Activated CD8-positive, alpha-beta memory T cell treated with anti-CD3 and anti-CD28 coated beads, Interleukin-2, amount 50 U/mL, for 1 hour (primary cell): ENCODE results near the gene EFNA5.

Experiments used
- DNase-seq: peaks from one replicate; pipeline ENCODE4 v3.0.0-alpha.2; 2020; ENCODE audit errors: extremely low read depth

Gene EFNA5

GRCh38 chr5:107670932-107671741 lies at the start of gene EFNA5:
Gene EFNA5 (minus strand): TSS chr5:107670937.
- no peak for DNase-seq

- DNase-seq: no peak
These were observed 48.4 kb upstream of the EFNA5 start for GRCh38 chr5:107719034-107719606.

- no peak for DNase-seq
These were observed 47.1 kb upstream of the EFNA5 start for GRCh38 chr5:107717816-107718215.

GRCh38 chr5:107713228-107713627 lies 42.5 kb upstream of the EFNA5 start:
- no peak for DNase-seq

DNA sequence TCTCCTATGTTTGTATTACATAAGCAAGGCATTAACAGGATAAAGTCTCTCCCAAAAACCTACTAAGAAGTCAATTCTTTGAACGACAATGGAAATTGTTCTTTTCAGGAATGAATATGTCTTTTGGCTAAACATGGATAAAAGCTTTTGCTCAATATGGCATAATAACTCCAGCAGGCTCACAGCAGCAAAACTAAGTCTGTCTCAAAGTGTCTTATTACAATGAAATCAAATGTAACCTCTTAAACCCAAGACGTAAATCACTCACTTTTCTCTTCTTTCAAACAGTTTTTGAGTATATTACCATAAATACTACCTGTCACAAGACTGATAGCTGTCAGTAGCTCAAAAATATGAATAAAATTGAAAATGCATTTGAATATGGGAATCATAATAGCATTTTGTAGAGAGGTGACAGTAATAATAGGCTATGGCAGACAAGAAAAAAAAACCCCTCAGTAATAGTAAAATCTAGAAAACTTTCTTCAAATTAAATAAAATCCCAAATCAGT lies 41.7 kb upstream of the EFNA5 start:
- no peak for DNase-seq

DNA sequence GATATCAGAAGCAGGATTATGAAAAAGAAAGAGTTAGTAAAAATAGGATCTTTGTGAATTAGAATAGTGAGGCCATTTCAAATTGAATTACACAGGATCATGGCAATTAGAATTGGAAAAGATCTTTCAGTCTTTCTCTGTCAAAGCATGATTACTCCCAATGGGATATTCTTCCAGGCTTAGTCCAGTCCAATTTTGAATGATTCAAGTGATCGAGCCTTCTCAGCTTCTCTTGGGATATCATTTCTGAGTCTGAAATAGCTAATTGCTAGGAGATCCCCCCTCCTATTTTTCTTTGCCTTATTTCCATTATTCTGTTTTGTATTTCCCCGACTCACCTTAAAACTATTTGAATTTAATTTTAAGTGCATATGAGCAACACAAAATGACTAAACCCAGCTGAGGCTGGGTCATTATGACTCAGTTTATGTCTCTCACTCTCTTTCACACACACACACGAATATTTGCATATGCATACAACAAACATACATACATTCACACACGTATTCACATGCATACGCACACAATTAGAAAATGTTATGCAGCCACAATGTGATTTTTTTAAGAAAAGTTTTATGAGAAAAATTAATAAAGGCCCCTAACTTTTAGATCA lies 34.8 kb upstream of the EFNA5 start:
- no peak for DNase-seq

GRCh38 chr5:107704681-107705401 lies 34.1 kb upstream of the EFNA5 start:
- DNase-seq: no peak

DNA sequence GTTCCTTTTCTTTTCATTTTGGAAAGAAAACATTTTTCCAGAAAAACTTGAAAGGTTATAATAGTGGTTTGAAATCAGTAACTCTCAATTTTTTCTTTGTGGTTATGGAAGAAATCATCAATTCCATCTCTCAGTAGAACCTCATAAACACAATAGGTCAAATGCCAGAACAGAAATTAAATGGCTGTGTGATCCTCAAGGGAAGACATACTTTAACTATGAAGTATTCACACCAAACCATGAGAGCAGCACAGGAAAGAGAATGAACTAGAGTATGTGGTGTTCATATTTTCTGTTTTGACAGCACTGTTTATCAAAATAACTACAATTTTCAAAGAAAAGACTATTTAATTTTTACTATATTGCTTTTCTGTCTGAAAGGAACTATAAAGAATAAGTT lies 29.7 kb upstream of the EFNA5 start:
- DNase-seq: no peak

GRCh38 chr5:107699425-107699824 lies 28.7 kb upstream of the EFNA5 start:
- DNase-seq: no peak

DNA sequence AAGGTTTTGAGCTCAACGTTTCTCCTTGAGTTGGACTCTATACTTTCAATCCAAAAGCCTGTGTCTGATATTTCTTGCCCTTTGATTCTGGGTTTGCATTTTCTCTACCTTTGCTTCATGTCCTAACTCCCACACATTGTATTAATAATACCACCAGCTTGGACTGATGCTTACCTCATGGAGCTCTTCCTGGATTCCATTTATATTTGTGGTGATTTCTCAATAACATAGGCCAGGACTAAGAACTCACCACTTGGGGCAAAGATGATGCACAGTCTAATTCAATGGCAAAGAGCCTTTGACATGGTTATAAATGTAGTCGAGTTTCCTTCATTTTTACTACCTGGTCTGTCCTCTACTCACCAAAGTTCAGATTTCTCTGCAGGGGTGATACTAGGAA lies 27.5 kb upstream of the EFNA5 start:
- DNase-seq: no peak

DNA sequence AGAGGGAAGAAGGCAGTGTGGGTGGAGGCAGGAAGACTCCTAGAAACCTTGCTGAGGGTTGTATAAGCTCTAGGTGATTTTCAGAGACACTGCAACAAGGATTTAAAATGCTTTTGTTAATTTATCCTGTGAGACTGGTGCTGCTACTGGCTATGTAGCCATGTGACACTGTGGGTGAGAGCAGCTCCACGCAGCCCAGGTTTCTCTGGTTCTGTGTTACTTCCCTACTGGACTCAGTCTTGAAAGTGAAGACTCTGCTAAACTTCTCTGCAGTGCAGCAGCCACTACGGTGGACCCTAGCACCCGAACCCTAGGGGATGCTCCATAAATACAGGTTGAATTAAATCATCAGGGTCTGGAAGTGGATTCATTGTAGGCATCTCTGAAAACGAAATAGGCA lies 25.8 kb upstream of the EFNA5 start:
- DNase-seq: no peak

GRCh38 chr5:107696080-107696479 lies 25.3 kb upstream of the EFNA5 start:
- DNase-seq: no peak

DNA sequence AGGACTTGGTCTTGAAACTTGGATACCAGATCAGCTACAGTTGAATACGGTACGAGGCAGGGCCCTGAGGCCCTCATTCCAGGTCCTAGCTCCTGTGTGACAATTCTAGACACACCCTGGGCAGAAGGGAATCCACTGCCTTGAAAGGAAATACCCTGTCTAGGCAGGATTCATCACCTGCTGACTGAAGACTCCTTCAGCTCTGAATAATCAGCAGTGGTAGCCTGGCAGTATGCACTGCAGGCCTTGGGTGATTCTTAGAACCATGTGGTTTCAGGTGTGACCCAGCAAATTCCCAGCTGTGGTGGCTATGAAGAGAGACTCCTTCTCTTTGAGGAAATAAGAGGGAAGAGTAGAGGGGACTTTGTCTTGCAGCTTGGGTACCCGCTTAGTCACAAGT lies 17.2 kb upstream of the EFNA5 start:
- no peak for DNase-seq

DNA sequence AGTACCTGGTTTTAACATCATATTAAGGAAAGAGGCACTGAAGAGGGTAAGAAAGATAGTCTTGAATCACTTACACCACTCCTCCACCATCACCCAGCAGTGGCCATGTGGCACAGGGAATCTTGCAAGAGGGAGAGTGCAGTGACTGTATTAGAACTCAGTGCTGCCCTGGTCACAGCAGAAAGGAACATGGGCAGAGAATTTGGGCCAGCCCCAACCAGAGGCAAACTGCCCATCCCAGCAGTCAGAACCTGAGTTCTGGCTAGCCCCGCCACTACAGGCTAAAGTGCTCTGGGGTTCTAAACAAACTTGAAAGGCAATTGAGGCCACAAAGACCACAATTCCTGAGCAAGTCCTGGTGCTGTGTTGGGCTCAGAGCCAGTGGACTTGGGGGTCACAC lies 16.7 kb upstream of the EFNA5 start:
- DNase-seq: no peak

- no peak for DNase-seq
These were observed 11.8 kb upstream of the EFNA5 start for GRCh38 chr5:107682533-107682932.

- DNase-seq: no peak
These were observed 10.1 kb upstream of the EFNA5 start for GRCh38 chr5:107680799-107681198.

GRCh38 chr5:107680099-107680498 lies 9.4 kb upstream of the EFNA5 start:
- no peak for DNase-seq

GRCh38 chr5:107676702-107677101 lies 6.0 kb upstream of the EFNA5 start:
- no peak for DNase-seq

- DNase-seq: no peak
These were observed 4.5 kb upstream of the EFNA5 start for GRCh38 chr5:107675201-107675600.

DNA sequence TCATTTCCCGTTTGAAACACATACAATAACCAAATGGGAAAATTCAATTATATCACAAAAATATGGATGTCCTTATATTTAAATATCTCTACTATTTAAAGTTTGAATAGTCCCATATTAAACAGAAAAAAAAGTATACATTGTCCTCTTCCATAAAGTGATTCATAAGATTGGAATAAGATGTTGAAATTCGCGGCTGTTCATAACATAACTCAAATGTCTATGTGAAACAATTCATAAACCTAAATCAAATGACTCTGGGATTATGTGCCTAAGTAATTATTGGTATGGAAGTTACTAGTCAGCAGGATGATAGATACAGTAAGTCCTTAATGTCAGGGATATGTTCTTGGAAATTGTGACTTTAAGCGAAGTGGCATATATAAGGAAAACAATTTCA lies 3.9 kb upstream of the EFNA5 start:
- no peak for DNase-seq

- DNase-seq: no peak
These were observed 2.8 kb upstream of the EFNA5 start for GRCh38 chr5:107673368-107674136.

DNA sequence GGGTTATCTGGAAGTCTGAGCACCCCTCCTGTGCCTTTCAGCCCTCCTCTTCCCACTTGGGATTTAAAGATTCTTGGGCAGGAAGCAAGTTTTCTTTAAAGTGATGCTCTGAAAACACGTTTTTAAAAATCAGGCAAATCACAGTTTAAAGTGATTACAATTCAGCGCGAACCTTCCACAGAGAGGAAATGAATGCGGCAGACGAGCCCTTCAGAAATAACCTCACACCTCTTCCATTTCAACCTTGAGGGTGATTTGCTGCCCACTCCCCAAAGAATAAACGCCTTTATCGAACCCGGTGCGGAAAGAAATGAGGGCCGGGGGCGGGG lies 2.3 kb upstream of the EFNA5 start:
- DNase-seq: no peak
